VCaP (cell line): ENCODE measurements around the gene ZNF282.
A peak's percentile ranks its signal among the peaks of the same experiment; 100 is the strongest.
"Not testable (repeated sequence)": the region's sequence is repeated elsewhere in the genome, so short reads cannot be mapped to it uniquely, and the experiment has no call there.

Experiments used
- H3K27ac ChIP-seq: fragments of 450-650 bp; 2 replicates; pipeline ENCODE4 v1.5.1; 2017
- TF ChIP-seq, protein P1 (sequence below): fragments of 450-650 bp; conservative IDR thresholded peaks from 2 replicates; pipeline ENCODE4 v1.5.1; 2017; ENCODE audit warnings: mild to moderate bottlenecking, moderate library complexity

The ZNF282 gene

DNA sequence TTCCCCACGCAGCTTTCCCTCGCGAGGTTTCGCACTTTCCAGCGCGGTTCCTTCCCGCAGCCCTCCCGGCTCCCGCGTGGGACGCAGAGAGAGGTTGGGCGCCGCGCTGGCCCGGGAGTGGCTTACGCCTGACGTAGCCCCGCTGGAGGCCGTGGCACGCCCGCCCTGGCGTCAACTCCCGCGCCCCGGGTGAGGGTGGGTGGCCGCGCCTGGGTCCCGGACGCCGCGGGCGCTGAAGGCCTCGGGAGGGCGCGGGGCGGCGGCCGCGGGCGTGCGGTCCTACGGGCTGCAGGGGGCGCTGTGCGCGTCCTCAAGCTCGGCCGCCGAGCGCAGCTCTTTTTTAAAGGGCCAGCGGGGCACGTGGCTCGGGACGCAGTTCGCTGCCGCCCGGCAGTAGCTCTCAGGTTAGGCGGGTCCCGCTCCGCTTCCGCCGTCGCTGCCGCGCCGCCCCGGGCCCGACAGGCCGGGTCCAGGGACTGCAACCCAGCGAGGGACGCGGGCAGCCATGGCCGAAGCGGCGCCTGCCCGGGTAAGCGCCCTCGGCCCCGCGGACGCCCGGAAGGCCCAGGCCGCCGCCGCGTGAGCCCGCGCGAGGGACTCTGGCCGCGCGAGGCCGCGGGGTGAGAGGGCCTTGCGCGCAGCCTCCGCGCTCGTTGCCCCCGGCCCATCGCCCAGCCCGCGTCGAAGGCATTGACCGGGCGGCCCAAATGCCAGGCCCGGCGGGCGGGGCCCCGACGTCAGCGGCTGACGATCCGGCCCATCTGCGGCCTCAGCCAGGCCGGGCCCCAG is 66.7 kb downstream of the ZNF282 start, which contains the start of gene ZNF783:
Gene ZNF783 (plus strand): TSS at position 368 of the 789 bp plus-strand sequence. CDS start 138 bp downstream, at position 506.
- H3K27ac ChIP-seq, result peak within 1 kb of the TSS; percentile 92
- TF ChIP-seq, protein P1, sequence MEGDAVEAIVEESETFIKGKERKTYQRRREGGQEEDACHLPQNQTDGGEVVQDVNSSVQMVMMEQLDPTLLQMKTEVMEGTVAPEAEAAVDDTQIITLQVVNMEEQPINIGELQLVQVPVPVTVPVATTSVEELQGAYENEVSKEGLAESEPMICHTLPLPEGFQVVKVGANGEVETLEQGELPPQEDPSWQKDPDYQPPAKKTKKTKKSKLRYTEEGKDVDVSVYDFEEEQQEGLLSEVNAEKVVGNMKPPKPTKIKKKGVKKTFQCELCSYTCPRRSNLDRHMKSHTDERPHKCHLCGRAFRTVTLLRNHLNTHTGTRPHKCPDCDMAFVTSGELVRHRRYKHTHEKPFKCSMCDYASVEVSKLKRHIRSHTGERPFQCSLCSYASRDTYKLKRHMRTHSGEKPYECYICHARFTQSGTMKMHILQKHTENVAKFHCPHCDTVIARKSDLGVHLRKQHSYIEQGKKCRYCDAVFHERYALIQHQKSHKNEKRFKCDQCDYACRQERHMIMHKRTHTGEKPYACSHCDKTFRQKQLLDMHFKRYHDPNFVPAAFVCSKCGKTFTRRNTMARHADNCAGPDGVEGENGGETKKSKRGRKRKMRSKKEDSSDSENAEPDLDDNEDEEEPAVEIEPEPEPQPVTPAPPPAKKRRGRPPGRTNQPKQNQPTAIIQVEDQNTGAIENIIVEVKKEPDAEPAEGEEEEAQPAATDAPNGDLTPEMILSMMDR, result peak; percentile 97

DNA sequence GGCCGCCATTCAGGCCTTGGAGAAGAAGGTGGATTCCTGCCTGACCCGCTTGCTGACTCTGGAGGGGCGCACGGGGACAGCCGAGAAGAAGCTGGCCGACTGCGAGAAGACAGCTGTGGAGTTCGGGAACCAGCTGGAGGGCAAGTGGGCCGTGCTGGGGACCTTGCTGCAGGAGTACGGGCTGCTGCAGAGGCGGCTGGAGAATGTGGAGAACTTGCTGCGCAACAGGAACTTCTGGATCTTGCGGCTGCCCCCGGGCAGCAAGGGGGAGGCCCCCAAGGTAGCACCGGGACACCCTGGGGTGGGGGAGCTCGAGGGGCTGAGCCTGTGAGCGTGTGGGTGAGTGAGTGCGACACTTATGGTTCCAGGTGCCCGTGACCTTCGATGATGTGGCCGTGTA is 71.1 kb downstream of the ZNF282 start:
- H3K27ac ChIP-seq, result no peak overlapping the region
- TF ChIP-seq, protein P1, result no peak

DNA sequence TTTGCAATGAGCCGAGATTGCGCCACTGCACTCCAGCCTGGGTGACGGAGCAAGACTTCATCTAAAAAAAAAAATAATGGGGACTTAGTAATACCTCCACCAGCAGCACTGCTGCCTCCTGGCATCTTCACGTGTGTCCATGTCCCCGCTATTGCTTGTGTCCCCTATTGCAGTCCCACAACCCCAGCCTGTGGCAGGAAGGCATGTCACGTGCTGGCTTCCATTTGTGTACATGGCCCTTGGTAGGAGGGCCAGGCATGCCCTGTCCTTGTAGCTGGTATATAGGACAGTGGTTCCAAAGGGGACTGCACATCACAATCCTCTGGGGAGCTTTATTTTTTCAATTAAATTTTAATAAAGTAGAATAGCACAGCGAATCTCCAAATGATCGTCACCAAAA is 72.4 kb downstream of the ZNF282 start:
- H3K27ac ChIP-seq, result no peak overlapping the region
- TF ChIP-seq, protein P1, result no peak

DNA sequence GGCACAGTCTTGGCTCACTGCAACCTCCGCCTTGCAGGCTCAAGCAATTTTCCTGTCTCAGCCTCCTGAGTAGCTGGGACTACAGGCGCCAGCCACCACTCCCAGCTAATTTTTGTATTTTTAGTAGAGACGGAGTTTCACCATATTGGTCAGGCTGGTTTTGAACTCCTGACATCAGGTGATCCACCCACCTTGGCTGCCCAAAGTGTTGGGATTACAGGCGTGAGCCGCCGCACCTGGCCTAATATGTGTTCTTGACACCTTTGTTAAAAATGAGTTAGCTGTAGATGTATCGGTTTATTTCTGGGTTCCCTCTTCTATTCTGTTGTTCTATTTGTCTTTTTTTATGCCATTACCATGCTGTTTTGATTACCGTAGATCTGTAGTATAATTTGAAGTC is 79.1 kb downstream of the ZNF282 start:
- H3K27ac ChIP-seq, result not testable (repeated sequence)
